ENCODE measurements around the gene HILPDA.
"Not testable (repeated sequence)": the region's sequence is repeated elsewhere in the genome, so short reads cannot be mapped to it uniquely, and the experiment has no call there.

The HILPDA gene

GRCh38 chr7:128431754-128432153 is 23.9 kb upstream of the HILPDA start:
- DNase-seq (ENCODE audit: low read depth in 2 of 2) = no peak

DNA sequence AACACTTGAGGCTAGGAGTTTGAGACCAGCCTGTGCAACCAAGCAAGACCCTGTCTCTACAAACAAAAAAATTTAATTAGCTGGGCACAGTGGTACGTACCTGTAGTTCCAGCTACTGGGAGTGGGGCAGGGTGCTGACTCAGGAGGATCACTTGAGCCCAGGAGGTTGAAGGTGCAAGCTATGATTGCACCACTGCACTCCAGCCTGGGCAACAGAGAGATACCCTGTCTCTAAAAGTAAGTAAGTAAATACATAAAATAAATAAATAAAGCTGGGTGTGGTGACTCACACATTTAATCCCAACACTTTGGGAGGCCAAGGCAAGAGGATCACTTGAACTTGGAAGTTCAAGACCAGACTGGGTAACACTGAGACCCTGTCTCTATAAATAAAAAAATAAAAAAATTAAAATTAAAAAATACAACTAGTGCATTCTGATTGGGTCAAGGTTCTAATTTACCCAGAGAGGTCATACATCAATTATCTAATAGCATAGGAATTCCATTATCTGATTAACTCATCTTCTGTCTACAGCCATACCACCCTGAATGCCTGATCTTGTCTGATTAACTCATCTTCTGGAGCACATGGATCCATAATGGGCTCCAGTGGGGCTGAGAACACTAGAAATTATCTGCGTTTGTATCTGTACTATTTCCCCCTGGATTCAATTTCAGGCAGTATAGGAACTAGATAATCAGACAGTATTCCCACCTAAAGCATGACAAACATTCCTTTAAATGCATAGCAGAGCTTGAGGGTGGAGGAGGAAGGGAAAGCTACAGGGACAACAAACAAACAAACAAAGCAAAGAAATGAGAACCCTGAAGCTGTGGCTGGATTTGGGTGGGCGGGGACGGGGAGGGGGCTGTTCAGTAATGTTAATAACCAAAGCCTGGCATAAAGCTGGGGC is 21.0 kb upstream of the HILPDA start:
- no peak for DNase-seq (ENCODE audit: low read depth in 2 of 2)

DNA sequence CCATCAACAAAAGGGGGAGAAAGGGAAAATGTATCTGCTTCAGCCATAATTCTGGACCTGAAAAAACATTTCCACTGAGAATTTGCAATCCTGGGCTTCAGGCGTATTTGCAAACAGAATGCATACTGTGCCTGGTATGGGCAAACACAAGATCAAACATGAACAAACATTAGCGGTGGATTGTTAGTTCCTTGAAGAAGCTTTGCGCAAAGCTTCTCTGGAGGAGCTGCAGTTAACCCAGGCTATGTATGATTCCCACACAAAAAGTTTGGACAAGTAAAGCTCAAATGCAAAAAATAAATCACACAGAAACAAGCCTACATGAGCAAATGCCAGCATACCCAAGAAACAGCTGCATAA is 20.4 kb upstream of the HILPDA start:
- DNase-seq (ENCODE audit: low read depth in 2 of 2) = no peak

GRCh38 chr7:128437426-128438332 is 18.0 kb upstream of the HILPDA start:
- DNase-seq (ENCODE audit: low read depth in 2 of 2) = no peak

- no peak for DNase-seq (ENCODE audit: low read depth in 2 of 2)
Observed at GRCh38 chr7:128442356-128442755, 13.3 kb upstream of the HILPDA start.

DNA sequence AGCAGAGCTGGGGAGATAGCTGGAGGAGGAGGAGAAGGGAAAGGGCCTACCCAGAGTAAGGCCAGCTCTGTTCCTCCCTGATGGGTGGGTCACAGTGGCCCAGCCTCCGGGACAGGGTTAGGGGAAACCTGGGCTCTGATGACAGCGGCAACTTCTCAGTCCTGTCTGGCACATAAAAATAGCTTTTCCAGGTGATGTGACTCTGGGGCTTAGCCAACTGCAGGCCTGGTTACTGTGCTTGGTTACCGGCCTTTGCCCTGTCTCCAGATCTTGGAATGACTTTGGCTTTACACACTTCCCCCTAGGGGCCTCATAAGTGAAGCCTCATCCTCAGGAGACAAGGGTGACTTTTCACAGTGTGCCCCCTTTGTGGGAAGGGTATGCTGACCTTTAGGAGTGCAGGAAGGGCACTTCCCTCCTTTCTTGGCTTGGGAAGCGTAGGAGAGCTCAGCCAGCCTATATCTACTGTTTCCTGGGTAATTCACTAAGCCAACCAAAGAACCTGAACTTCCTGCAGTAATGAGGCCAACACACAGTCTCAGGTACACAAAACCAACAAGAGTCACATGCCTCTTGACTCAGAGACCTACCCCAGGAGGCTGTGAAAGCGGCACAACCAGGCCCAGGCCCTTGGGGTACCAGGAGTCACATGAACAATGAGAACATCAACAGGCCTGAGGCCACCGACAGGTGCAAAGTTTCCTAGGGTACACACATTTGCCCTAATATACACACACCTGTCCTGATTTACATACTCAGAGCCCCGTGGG is 11.7 kb upstream of the HILPDA start:
- DNase-seq (ENCODE audit: low read depth in 2 of 2) = no peak

DNA sequence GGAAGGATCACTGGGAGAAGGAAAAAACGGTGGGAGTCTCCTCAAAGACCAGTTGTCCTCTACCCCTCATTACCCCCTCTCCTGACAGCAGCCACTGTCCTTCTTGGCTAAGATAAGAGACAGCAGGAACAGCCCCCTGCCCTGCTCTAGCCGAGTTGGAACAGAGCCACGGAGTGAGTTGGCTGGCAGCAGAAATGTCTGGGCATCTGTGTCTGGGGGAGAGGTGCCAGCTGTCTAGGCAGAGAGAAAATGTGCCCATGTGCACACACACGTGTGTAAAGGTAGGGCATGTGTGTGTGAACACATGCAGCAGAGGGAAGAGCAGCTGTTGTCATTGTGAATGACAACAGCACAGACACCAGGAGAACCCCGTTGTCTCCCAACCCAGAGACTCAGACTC is 9.4 kb upstream of the HILPDA start:
- DNase-seq (ENCODE audit: low read depth in 2 of 2) = no peak

GRCh38 chr7:128447941-128448564 is 7.6 kb upstream of the HILPDA start:
- DNase-seq (ENCODE audit: low read depth in 2 of 2) = no peak

- no peak for DNase-seq (ENCODE audit: low read depth in 2 of 2)
Observed at GRCh38 chr7:128448751-128449302, 6.9 kb upstream of the HILPDA start.

DNA sequence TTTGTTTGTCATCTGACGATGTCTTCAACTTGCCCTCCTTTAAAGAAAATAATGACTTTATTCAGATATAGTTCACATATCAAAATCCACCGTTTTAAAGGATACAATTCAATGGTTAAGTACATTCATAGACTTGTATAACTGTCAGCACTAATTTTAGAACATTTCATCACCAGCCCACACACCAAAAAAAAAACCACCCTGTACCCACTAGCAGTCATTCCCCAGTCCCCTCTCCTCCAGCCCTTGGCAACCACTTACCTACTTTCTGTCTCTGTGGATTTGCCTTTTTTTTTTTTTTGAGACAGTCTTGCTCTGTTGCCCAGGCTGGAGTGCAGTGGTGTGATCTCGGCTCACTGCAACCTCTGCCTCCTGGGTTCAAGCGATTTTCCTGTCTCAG is 5.3 kb upstream of the HILPDA start:
- DNase-seq (ENCODE audit: low read depth in 2 of 2) = no peak

DNA sequence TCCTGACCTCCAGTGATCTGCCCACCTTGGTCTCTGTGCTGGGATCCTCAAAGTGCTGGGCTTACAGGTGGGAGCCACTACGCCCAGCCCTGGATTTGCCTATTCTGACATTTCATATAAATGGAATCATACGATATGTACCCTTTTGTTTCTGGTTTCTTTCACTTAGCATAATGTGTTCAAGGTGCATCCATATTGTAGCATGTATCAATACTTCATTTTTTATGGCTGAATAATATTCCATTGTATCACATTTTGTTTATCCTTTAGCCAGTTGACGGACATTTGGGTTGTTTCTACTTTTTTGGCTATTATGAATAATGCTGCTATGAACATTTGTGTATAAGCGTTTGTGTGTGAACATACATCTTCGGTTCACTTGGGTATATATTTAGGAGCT is 4.8 kb upstream of the HILPDA start:
- DNase-seq (ENCODE audit: low read depth in 2 of 2) = no peak

DNA sequence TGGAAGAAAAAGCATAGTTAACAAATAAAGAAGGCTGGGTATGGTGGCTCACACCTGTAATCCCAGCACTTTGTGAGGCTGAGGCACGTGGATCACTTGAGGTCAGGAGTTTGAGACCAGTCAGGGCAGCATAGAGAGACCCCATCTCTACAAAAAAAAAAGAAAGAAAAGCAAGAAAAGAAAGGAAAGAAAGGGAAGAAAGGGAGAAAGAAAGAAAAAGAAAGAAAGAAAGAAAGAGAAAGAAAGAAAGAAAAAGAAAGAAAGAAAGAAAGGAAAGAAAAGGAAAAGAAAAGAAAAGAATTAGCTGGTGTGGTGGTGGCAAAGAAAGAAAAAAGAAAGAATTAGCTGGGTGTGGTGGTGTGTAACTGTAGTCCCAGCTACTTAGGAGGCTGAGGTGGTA is 3.1 kb upstream of the HILPDA start:
- DNase-seq (ENCODE audit: low read depth in 2 of 2) = no peak

DNA sequence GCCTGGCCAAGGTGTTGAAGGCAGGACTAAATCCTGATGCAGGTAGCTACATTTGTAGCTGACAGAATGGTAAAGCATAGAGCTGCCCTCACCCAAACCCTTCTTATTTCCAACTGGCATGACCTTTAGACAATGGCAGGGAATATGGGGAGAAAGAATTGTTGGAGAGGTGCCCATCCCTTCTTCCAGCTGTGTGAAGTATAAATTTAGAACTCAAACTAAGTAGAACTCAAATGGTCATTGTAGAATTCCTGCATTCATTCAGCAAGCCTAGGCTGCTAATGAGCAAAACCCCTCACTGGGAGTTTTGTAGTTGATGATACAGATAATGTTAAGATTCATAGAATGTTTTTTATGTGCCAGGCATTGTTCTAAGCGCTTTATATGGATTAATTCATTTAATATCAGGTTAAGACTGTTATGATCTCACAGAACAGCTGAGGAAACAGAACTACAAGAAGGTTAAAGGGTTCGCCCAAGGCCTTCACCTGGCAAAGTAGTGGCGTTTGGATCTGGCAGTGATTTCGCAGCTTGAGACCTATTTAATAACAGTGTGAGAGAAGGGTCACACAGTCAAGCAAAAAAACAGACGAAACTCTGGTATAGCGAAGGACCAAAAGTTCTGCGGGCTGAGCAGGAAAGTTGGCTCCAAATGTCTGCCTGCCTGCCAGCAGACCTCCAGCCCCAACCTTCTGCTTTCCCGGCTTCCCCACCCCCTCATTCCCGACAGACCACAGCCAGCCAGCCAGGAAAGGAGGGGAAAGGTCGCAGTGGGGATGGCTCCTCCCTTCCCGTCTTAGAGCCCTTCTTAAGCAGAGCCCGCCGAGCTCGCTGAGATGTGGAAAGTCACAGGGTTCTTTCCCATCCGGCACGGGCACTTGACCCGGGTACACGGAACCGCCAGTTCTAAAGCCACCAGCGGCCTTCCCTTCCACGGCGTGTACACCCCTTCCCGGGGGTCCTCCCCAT is 1.6 kb upstream of the HILPDA start:
- no peak for DNase-seq (ENCODE audit: low read depth in 2 of 2)

- DNase-seq (ENCODE audit: low read depth in 2 of 2) = no peak
Observed at GRCh38 chr7:128454808-128455542, 703 bp upstream of the HILPDA start.

DNA sequence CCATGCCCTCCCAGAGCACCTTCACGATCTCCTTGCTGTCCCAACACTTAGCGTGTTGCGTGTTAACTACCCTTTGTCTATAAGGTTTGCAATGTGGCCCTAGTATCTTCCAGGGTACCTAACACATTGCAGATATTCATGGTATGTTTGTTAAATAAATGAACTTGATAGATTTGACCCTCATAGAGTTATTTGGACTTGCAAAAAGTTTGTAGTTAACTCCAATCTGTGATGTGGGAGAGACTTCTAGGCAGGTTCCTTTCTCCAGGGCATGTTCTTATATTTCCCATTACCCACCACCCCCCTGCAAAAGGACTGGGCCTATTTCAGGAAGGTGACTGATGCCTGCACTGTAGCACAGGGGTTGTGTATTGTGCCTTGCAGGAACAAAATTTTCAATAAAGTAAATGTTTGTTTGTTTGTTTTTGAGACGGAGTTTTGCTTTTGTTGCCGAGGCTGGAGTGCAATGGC is 612 bp downstream of the HILPDA start:
- DNase-seq (ENCODE audit: low read depth in 2 of 2) = no peak

GRCh38 chr7:128457385-128457784 is 1.7 kb downstream of the HILPDA start:
- not testable (repeated sequence) for DNase-seq (ENCODE audit: low read depth in 2 of 2)

- peak in 1 of 2 donors; percentile 25 for DNase-seq (ENCODE audit: low read depth in 2 of 2)
Observed at GRCh38 chr7:128458956-128459355, 3.3 kb downstream of the HILPDA start.

- peak in 1 of 2 donors; percentile 30 for DNase-seq (ENCODE audit: low read depth in 2 of 2)
Observed at GRCh38 chr7:128459394-128459878, 3.8 kb downstream of the HILPDA start.

DNA sequence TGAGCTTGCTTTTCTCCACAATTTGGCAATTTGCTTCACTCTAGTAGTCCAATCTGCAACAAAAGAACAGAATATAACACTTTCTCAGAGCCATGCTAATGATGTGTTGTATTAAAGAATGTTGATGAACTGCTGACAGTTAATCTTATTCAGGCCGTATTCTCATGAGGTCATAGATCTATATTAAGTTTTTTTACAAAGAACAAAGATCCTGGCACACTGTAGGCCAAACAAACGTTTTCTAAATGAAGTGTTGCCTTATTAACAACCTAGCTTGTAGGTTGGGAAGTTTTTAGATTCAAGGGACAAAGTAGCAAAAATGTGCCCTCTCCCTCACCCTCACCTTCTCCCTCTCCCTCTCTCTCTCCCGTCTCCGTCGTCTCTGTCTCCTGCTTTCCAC is 6.8 kb downstream of the HILPDA start:
- DNase-seq (ENCODE audit: low read depth in 2 of 2) = no peak

Measured in stimulated activated CD8-positive, alpha-beta memory T cell treated with anti-CD3 and anti-CD28 coated beads, Interleukin-15, amount 100 ng/mL, for 48 hours (primary cell).